ENCODE measurements around the gene KRTAP5-1. TPM values are rescaled to one million over a fixed set of nuclear protein-coding genes. Genes with fewer than 3 reads are reported as not detected.

Gene KRTAP5-1
- polyA plus RNA-seq, 3 donors, result not detected

- Histone ChIP-seq H3K4me2 (replicated peaks; ENCODE audit: extremely low read depth, low read length, poor library complexity, severe bottlenecking) (no peak overlapping the region), H3K27me3 (ENCODE audit: control insufficient read depth in 2 of 2, insufficient read depth in 2 of 2, low read length in 2 of 2) (peaks cover 7 to 29% of the 10 kb centered on the region in 2 donors), H3K4me1 (ENCODE audit: control insufficient read depth in 1 of 2, insufficient read depth in 2 of 2, low read length in 2 of 2) (no peaks in the 10 kb centered on the region), H3K79me2 (ENCODE audit: insufficient read depth, low read length) (no peaks in the 10 kb centered on the region), H4K20me1 (ENCODE audit: insufficient read depth, low read length) (no peaks in the 10 kb centered on the region), H3K9ac (ENCODE audit: insufficient read depth, low read length, poor library complexity, severe bottlenecking) (no peak overlapping the region), H3K9me3 (replicated peaks in 1 of 2; ENCODE audit: control insufficient read depth in 1 of 2, insufficient read depth in 1 of 2, low read length in 2 of 2) (peaks cover 0 to 10% of the 10 kb centered on the region in 2 donors), H2AFZ (ENCODE audit: insufficient read depth, low read depth, low read length, poor library complexity, severe bottlenecking) (no peak overlapping the region), H3K27ac (ENCODE audit: low read depth in 1 of 2, low read length in 2 of 2) (no peak overlapping the region), H3K4me3 (replicated peaks in 1 of 3; ENCODE audit: low read depth in 2 of 3, low read length in 3 of 3) (no peak overlapping the region), H3K36me3 (replicated peaks in 1 of 2; ENCODE audit: control insufficient read depth in 1 of 2, insufficient read depth in 2 of 2, low read length in 2 of 2) (no peaks in the 10 kb centered on the region)
- DNase-seq, result no peak
- TF ChIP-seq, protein P1, sequence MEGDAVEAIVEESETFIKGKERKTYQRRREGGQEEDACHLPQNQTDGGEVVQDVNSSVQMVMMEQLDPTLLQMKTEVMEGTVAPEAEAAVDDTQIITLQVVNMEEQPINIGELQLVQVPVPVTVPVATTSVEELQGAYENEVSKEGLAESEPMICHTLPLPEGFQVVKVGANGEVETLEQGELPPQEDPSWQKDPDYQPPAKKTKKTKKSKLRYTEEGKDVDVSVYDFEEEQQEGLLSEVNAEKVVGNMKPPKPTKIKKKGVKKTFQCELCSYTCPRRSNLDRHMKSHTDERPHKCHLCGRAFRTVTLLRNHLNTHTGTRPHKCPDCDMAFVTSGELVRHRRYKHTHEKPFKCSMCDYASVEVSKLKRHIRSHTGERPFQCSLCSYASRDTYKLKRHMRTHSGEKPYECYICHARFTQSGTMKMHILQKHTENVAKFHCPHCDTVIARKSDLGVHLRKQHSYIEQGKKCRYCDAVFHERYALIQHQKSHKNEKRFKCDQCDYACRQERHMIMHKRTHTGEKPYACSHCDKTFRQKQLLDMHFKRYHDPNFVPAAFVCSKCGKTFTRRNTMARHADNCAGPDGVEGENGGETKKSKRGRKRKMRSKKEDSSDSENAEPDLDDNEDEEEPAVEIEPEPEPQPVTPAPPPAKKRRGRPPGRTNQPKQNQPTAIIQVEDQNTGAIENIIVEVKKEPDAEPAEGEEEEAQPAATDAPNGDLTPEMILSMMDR (IDR thresholded peaks at IDR 0.05), result no peak
- no peak overlapping the region for H3K4me3 Mint-ChIP-seq
- H3K9me3 Mint-ChIP-seq, result peaks cover 0 to 9% (median 2%) of the 10 kb centered on the region in 7 donors
- no peaks in the 10 kb centered on the region for H3K36me3 Mint-ChIP-seq
- H3K27me3 Mint-ChIP-seq (ENCODE audit: low read depth in 3 of 3), result peaks cover 30 to 59% (median 34%) of the 10 kb centered on the region in 3 donors
- 96% methylated on average over 4 of the region's 5 CpGs for WGBS (ENCODE audit: insufficient coverage)
- intact Hi-C loops (cut with micrococcal nuclease), result no loop called here
- H3K27ac Mint-ChIP-seq, result no peak overlapping the region
- no peaks in the 10 kb centered on the region for H3K4me1 Mint-ChIP-seq
Observed at GRCh38 chr11:1565904-1566247, 19.2 kb downstream of the KRTAP5-1 start.

- no peak overlapping the region for H3K4me2 ChIP-seq (replicated peaks; ENCODE audit: extremely low read depth, low read length, poor library complexity, severe bottlenecking)
- Mint-ChIP-seq H3K4me1 (no peaks in the 10 kb centered on the region), H3K9me3 (peaks cover 0 to 4% (median 0%) of the 10 kb centered on the region in 7 donors), H3K4me3 (no peak overlapping the region), H3K27me3 (ENCODE audit: low read depth in 3 of 3) (peaks cover 24 to 54% (median 29%) of the 10 kb centered on the region in 3 donors), H3K27ac (no peak overlapping the region), H3K36me3 (no peaks in the 10 kb centered on the region)
- TF ChIP-seq, protein P1 (IDR thresholded peaks at IDR 0.05), result no peak
- H3K4me3 ChIP-seq (replicated peaks in 1 of 3; ENCODE audit: low read depth in 2 of 3, low read length in 3 of 3), result no peak overlapping the region
- H3K27me3 ChIP-seq (ENCODE audit: control insufficient read depth in 2 of 2, insufficient read depth in 2 of 2, low read length in 2 of 2), result peaks cover 2 to 24% of the 10 kb centered on the region in 2 donors
- H4K20me1 ChIP-seq (ENCODE audit: insufficient read depth, low read length), result no peaks in the 10 kb centered on the region
- 81% methylated on average over 24 of the region's 28 CpGs for WGBS (ENCODE audit: insufficient coverage)
- DNase-seq, result no peak
- H3K36me3 ChIP-seq (replicated peaks in 1 of 2; ENCODE audit: control insufficient read depth in 1 of 2, insufficient read depth in 2 of 2, low read length in 2 of 2), result no peaks in the 10 kb centered on the region
- intact Hi-C loops (cut with micrococcal nuclease), result no loop called here
- peaks cover 0 to 4% of the 10 kb centered on the region in 2 donors for H3K9me3 ChIP-seq (replicated peaks in 1 of 2; ENCODE audit: control insufficient read depth in 1 of 2, insufficient read depth in 1 of 2, low read length in 2 of 2)
- H3K9ac ChIP-seq (ENCODE audit: insufficient read depth, low read length, poor library complexity, severe bottlenecking), result no peak overlapping the region
- no peaks in the 10 kb centered on the region for H3K4me1 ChIP-seq (ENCODE audit: control insufficient read depth in 1 of 2, insufficient read depth in 2 of 2, low read length in 2 of 2)
- no peak overlapping the region for H3K27ac ChIP-seq (ENCODE audit: low read depth in 1 of 2, low read length in 2 of 2)
- H2AFZ ChIP-seq (ENCODE audit: insufficient read depth, low read depth, low read length, poor library complexity, severe bottlenecking), result no peak overlapping the region
- no peaks in the 10 kb centered on the region for H3K79me2 ChIP-seq (ENCODE audit: insufficient read depth, low read length)
Observed at GRCh38 chr11:1565173-1565903, 19.7 kb downstream of the KRTAP5-1 start.

All from CD14-positive monocyte (primary cell).